ENCODE measurements around the gene CHRNA4. TPM values are rescaled to one million over a fixed set of nuclear protein-coding genes. Genes with fewer than 3 reads are reported as not detected.

CHRNA4 gene
- total and polyA plus RNA-seq, 12 donors: 0.06 to 0.57 (median 0.26) TPM; not detected in 5

DNA sequence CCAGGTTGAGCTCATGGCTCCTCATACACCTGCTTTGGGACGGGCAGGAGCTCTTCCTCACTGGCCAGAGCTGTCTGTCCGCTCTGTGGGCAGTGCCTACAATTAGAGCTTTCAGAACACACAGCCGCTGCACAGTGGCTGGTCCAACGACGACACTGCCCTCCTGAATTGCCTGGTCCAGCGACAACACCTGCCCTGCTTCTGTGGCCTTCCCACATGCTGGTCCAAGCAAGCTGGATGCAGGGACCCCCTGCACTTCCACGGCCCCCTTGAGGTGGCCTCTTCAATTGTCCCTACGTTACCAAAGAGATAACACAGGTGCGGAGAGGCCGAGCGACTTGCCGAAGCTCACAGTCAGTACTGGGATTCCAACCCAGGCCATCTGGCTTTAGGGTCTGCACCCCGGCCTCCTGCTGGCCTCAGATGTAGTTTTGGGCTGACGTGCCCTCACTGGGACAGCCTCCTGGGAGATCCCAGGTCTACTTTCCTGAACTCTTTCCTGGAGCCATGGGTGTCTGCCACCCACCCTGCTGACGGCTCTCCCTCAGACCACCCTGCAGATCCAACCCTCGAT, 1.4 kb upstream of the CHRNA4 start:
- H3K4me3 ChIP-seq: no peak overlapping the region
- peaks cover 36% of the 10 kb centered on the region for H3K27me3 ChIP-seq
- WGBS, 4 donors: 76 to 94% (median 83%) methylated on average over 10 to 16 of the region's 16 CpGs

DNA sequence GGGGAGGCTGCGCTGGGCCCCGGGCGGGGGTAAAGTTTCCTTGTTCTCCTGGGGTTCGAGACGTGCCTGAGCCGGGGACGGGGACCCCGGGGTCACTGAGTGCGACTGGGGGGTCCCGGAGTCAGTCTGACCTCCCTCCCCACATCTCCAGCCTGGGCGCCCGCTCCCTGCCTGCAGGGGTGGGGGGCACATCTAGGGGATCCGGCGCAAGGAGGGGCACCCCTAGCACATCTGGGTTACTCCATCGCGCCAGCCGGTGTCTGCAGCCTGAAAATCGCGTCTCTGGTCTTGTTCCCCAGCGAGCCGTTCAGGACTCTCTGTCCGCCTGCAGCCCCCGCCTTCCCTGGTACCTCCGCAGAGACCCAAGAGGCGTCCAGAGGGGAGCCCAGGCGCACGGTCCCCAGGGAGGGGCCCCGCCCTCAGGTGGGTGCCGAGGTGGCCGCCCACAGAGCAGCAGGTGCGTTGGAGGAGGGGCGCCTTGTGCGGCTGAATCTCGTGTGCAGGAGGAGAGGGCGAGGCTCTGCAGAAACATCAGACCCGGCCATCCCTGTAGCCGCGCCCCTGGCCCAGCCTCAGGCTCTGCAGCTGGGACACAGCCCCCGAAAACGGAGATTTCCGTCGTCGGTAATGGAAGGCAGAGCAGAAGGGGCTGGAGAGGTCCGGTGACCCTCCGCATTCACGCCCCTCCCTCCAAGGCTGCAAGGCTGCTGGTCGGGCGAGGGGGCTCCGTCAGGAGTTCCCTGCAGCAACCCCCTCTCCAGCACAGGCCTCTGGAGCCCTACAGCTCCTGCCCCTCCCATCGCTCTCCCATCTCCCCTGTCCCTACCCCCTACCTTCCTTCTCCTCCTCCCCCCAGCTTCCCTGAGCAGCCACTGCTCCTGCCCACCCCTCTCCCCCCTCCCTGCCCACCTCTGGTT, 628 bp upstream of the CHRNA4 start:
- 10 to 43% (median 14%) methylated on average over 7 to 50 of the region's 50 CpGs for WGBS, 4 donors
- H3K9me3 ChIP-seq (replicated peaks in 1 of 3): no peaks in the 10 kb centered on the region
- H3K36me3 ChIP-seq (replicated peaks in 1 of 2): no peaks in the 10 kb centered on the region
- peaks cover 36% of the 10 kb centered on the region for H3K27me3 ChIP-seq
- no peak overlapping the region for H3K27ac ChIP-seq
- intact Hi-C loops (cut with DNase I): no loop called here
- H3K4me3 ChIP-seq: no peak overlapping the region
- TF ChIP-seq CTCF (IDR thresholded peaks at IDR 0.05) (no peak), POLR2A (IDR thresholded peaks at IDR 0.05) (no peak)
- no peaks in the 10 kb centered on the region for H3K4me1 ChIP-seq (replicated peaks in 1 of 2)
- no peak for DNase-seq

More for the DNA sequence above, 1.4 kb upstream of the CHRNA4 start:
- TF ChIP-seq POLR2A (IDR thresholded peaks at IDR 0.05): no peak
- TF ChIP-seq CTCF (IDR thresholded peaks at IDR 0.05): no peak
- no peaks in the 10 kb centered on the region for H3K9me3 ChIP-seq (replicated peaks in 1 of 3)
- no peaks in the 10 kb centered on the region for H3K4me1 ChIP-seq (replicated peaks in 1 of 2)
- no peak for DNase-seq
- no peak overlapping the region for H3K27ac ChIP-seq
- H3K36me3 ChIP-seq (replicated peaks in 1 of 2): no peaks in the 10 kb centered on the region
- intact Hi-C loops (cut with DNase I): no loop called here

- WGBS, 4 donors: 28 to 50% (median 39%) methylated on average over 9 to 38 of the region's 38 CpGs
- H3K9me3 ChIP-seq (replicated peaks in 1 of 3): no peaks in the 10 kb centered on the region
- intact Hi-C loops (cut with DNase I): no loop called here
- no peak for DNase-seq
- no peaks in the 10 kb centered on the region for H3K4me1 ChIP-seq (replicated peaks in 1 of 2)
- no peak overlapping the region for H3K4me3 ChIP-seq
- H3K27me3 ChIP-seq: peaks cover 36% of the 10 kb centered on the region
- no peaks in the 10 kb centered on the region for H3K36me3 ChIP-seq (replicated peaks in 1 of 2)
- H3K27ac ChIP-seq: no peak overlapping the region
- TF ChIP-seq POLR2A (IDR thresholded peaks at IDR 0.05): no peak
- no peak for TF ChIP-seq CTCF (IDR thresholded peaks at IDR 0.05)
Measured at GRCh38 chr20:63359937-63360849, 956 bp downstream of the CHRNA4 start.
